ENCODE data around the gene UQCC3.
A peak's percentile ranks its signal among the peaks of the same experiment; 100 is the strongest.
"Not testable (repeated sequence)": the region's sequence is repeated elsewhere in the genome, so short reads cannot be mapped to it uniquely, and the experiment has no call there.

Gene UQCC3

GRCh38 chr11:62665599-62666258 lies 5.7 kb upstream of the UQCC3 start:
- DNase-seq = peak; percentile 60 to 76

GRCh38 chr11:62666259-62666926 lies 5.1 kb upstream of the UQCC3 start:
- no peak for DNase-seq

- no peak for DNase-seq
Measured at GRCh38 chr11:62667460-62667859, 4.0 kb upstream of the UQCC3 start.

- no peak for DNase-seq
Measured at GRCh38 chr11:62669420-62670161, 1.9 kb upstream of the UQCC3 start.

- DNase-seq = no peak
Measured at GRCh38 chr11:62671236-62671607, 251 bp upstream of the UQCC3 start.

GRCh38 chr11:62673196-62673525 lies 1.7 kb downstream of the UQCC3 start:
- DNase-seq = no peak

- DNase-seq = not testable (repeated sequence)
Measured at GRCh38 chr11:62675415-62675814, 3.9 kb downstream of the UQCC3 start.

- DNase-seq = no peak
Measured at GRCh38 chr11:62676698-62677097, 5.2 kb downstream of the UQCC3 start.

GRCh38 chr11:62677156-62677555 lies 5.7 kb downstream of the UQCC3 start:
- no peak for DNase-seq

GRCh38 chr11:62677714-62678113 lies 6.2 kb downstream of the UQCC3 start:
- DNase-seq = no peak

- DNase-seq = no peak
Measured at GRCh38 chr11:62678433-62678769, 6.9 kb downstream of the UQCC3 start.

- peak; percentile 79 to 84 for DNase-seq
Measured at GRCh38 chr11:62678770-62679696, 7.6 kb downstream of the UQCC3 start, which contains the start of gene UBXN1. Gene UBXN1 (minus strand): TSS chr11:62679073. CDS start chr11:62678923, 150 bp downstream.

GRCh38 chr11:62680825-62681240 lies 9.4 kb downstream of the UQCC3 start:
- no peak for DNase-seq

GRCh38 chr11:62682518-62682917 lies 11.0 kb downstream of the UQCC3 start:
- DNase-seq = no peak

- DNase-seq = no peak
Measured at GRCh38 chr11:62687508-62688396, 16.3 kb downstream of the UQCC3 start.

- no peak for DNase-seq
Measured at GRCh38 chr11:62688491-62688890, 17.0 kb downstream of the UQCC3 start.

- DNase-seq = no peak
Measured at GRCh38 chr11:62689421-62690183, 18.1 kb downstream of the UQCC3 start, which contains the start of gene LRRN4CL. Gene LRRN4CL (minus strand): TSS chr11:62689530. CDS start chr11:62688508, 1,022 bp downstream.

- not testable (repeated sequence) for DNase-seq
Measured at GRCh38 chr11:62693624-62694023, 22.2 kb downstream of the UQCC3 start.

GRCh38 chr11:62694455-62695167 lies 23.1 kb downstream of the UQCC3 start:
- DNase-seq = peak; percentile 69 to 74

- no peak for DNase-seq
Measured at GRCh38 chr11:62702246-62702645, 30.8 kb downstream of the UQCC3 start.
